H1 (cell line): ENCODE results near the gene NLRP7.

Source experiments
- CTCF ChIP-seq, 3 experiments: IDR thresholded peaks; 1 replicate in 2 of 3; 2 replicates in 1 of 3; pipeline versions ENCODE4 v1.5.1 to v1.6.1; 2011; ENCODE audit warnings: low read length in 3 of 3, mild to moderate bottlenecking in 3 of 3, inconsistent platforms in 2 of 3, low read depth in 1 of 3, moderate library complexity in 1 of 3; ENCODE audit not compliant: insufficient read depth in 1 of 3; ENCODE audit errors: control extremely low read depth in 1 of 3
- JUND ChIP-seq: IDR thresholded peaks from 2 replicates; pipeline ENCODE4 v1.6.1; 2011; ENCODE audit warnings: mild to moderate bottlenecking, improper control_type of control experiment, low read length
- KDM1A ChIP-seq: fragments of 200-600, 300-600 bp; sonication (generic); IDR thresholded peaks from 2 replicates; pipeline ENCODE4 v1.7.1; 2016; ENCODE audit warnings: mild to moderate bottlenecking, low read length, borderline replicate concordance
- KDM5A ChIP-seq: fragments of 200-600 bp; IDR thresholded peaks from 2 replicates; pipeline ENCODE4 v1.7.1; 2012; ENCODE audit warnings: mild to moderate bottlenecking, low read length, inconsistent platforms, mixed read lengths
- MAX ChIP-seq: IDR thresholded peaks from 2 replicates; pipeline ENCODE4 v1.6.1; 2012; ENCODE audit warnings: inconsistent platforms
- NRF1 ChIP-seq: IDR thresholded peaks from 2 replicates; pipeline ENCODE4 v1.6.1; 2011; ENCODE audit warnings: mild to moderate bottlenecking, low read depth, low read length, improper control_type of control experiment
- POLR2A ChIP-seq, 2 experiments: IDR thresholded peaks; 1 replicate in 1 of 2; 2 replicates in 1 of 2; pipeline ENCODE4 v1.6.1; 2011; ENCODE audit warnings: low read depth in 2 of 2, low read length in 2 of 2, mild to moderate bottlenecking in 2 of 2; ENCODE audit errors: control extremely low read depth in 1 of 2
- POLR2AphosphoS5 ChIP-seq: IDR thresholded peaks from 2 replicates; pipeline ENCODE4 v1.6.1; 2011; ENCODE audit warnings: low read depth, low read length
- RAD21 ChIP-seq, 2 experiments: IDR thresholded peaks in 1 of 2; conservative IDR thresholded peaks in 1 of 2; 2 replicates each; pipeline ENCODE4 v1.6.1; 2011; ENCODE audit warnings: low read depth in 2 of 2, low read length in 2 of 2, improper control_type of control experiment in 1 of 2, inconsistent platforms in 1 of 2, mild to moderate bottlenecking in 1 of 2, moderate library complexity in 1 of 2
- RXRA ChIP-seq: IDR thresholded peaks from 2 replicates; pipeline ENCODE4 v1.6.1; 2011; ENCODE audit warnings: low read depth, mild to moderate bottlenecking, low read length, moderate library complexity; ENCODE audit not compliant: insufficient read depth
- SRF ChIP-seq: IDR thresholded peaks from 2 replicates; pipeline ENCODE4 v1.6.1; 2011; ENCODE audit warnings: mild to moderate bottlenecking, low read depth, low read length, moderate library complexity
- TAF1 ChIP-seq: IDR thresholded peaks from 2 replicates; pipeline ENCODE4 v1.6.1; 2011; ENCODE audit warnings: mild to moderate bottlenecking, low read depth, low read length
- YY1 ChIP-seq: IDR thresholded peaks from 2 replicates; pipeline ENCODE4 v1.6.1; 2011; ENCODE audit warnings: low read depth, mild to moderate bottlenecking, low read length

- no peak for TF ChIP-seq CTCF (IDR thresholded peaks at IDR 0.05; ENCODE audit: control extremely low read depth in 1 of 3, insufficient read depth in 1 of 3, low read depth in 1 of 3, low read length in 3 of 3)
- no peak for TF ChIP-seq POLR2AphosphoS5
- no peak for TF ChIP-seq MAX
- TF ChIP-seq POLR2A (IDR thresholded peaks at IDR 0.05; ENCODE audit: control extremely low read depth in 1 of 2, low read depth in 2 of 2, low read length in 2 of 2): no peak
- no peak for TF ChIP-seq KDM1A
- TF ChIP-seq NRF1: no peak
- TF ChIP-seq SRF: no peak
- no peak for TF ChIP-seq KDM5A
- no peak for TF ChIP-seq JUND
- no peak for TF ChIP-seq RAD21 (IDR thresholded peaks at IDR 0.05 in 1 of 2, conservative IDR thresholded peaks at IDR 0.05 in 1 of 2; ENCODE audit: low read depth in 2 of 2, low read length in 2 of 2)
- no peak for TF ChIP-seq TAF1
- TF ChIP-seq YY1: no peak
- no peak for TF ChIP-seq RXRA
Observed at GRCh38 chr19:54916822-54917221, 30.5 kb downstream of the NLRP7 start.
